ENCODE results near the gene NFKB2. TPM values are rescaled to one million over a fixed set of nuclear protein-coding genes. Genes with fewer than 3 reads are reported as not detected.

NFKB2 gene
- total RNA-seq, 2 donors from 2014 or later = 28.7 to 45.2 TPM

GRCh38 chr10:102429468-102429867 lies 34.0 kb downstream of the NFKB2 start:
- H3K36me3 Mint-ChIP-seq (ENCODE audit: low read depth) = peaks cover 5% of the 10 kb centered on the region
- Histone ChIP-seq H3K27ac (ENCODE audit: low read depth, low read length) (no peak overlapping the region), H3K27me3 (ENCODE audit: control insufficient read depth, insufficient read depth, low read length, poor library complexity, severe bottlenecking) (peaks cover 13% of the 10 kb centered on the region), H3K9ac (ENCODE audit: extremely low read depth, low read length, poor library complexity, severe bottlenecking) (no peak overlapping the region), H3K4me3 (ENCODE audit: low read length) (no peak overlapping the region), H3K36me3 (ENCODE audit: control insufficient read depth, insufficient read depth, low read length) (peaks cover 7% of the 10 kb centered on the region), H3K4me1 (ENCODE audit: control insufficient read depth, insufficient read depth, low read length) (no peaks in the 10 kb centered on the region), H3K9me3 (ENCODE audit: control insufficient read depth, low read length) (no peaks in the 10 kb centered on the region)
- no peak overlapping the region for H3K4me3 Mint-ChIP-seq
- H3K27ac Mint-ChIP-seq = no peak overlapping the region
- no peak for DNase-seq
- H3K4me1 Mint-ChIP-seq = peaks cover 6% of the 10 kb centered on the region
- H3K27me3 Mint-ChIP-seq (ENCODE audit: insufficient read depth) = peaks cover 24% of the 10 kb centered on the region
- TF ChIP-seq CTCF (conservative IDR thresholded peaks at IDR 0.05) = no peak
- 89% methylated on average over 5 to 8 of the region's 8 CpGs for WGBS, 2 experiments (ENCODE audit: insufficient coverage in 1 of 2, insufficient read length in 1 of 2)
- H3K9me3 Mint-ChIP-seq = no peaks in the 10 kb centered on the region

- H3K36me3 Mint-ChIP-seq (ENCODE audit: low read depth) = peaks cover 2% of the 10 kb centered on the region
- 35 to 37% methylated on average over 4 of the region's 4 CpGs for WGBS, 2 experiments (ENCODE audit: insufficient coverage in 1 of 2, insufficient read length in 1 of 2)
Observed at GRCh38 chr10:102431452-102432124, 36.1 kb downstream of the NFKB2 start.

GRCh38 chr10:102432162-102432950 lies 36.9 kb downstream of the NFKB2 start, which contains the start of gene CUEDC2:
Gene CUEDC2 (minus strand): TSS chr10:102432574. CDS start chr10:102425188, 7,386 bp downstream.
- H3K27me3 ChIP-seq (ENCODE audit: control insufficient read depth, insufficient read depth, low read length, poor library complexity, severe bottlenecking) = peaks cover 32% of the 10 kb centered on the region
- Mint-ChIP-seq H3K27me3 (ENCODE audit: insufficient read depth) (peaks cover 47% of the 10 kb centered on the region), H3K4me1 (peaks cover 16% of the 10 kb centered on the region), H3K9me3 (no peaks in the 10 kb centered on the region), H3K36me3 (ENCODE audit: low read depth) (peaks cover 2% of the 10 kb centered on the region), H3K27ac (peak within 1 kb of the TSS; percentile 88), H3K4me3 (peak within 1 kb of the TSS; percentile 88)
- no peak for TF ChIP-seq CTCF (conservative IDR thresholded peaks at IDR 0.05)
- peaks cover 4% of the 10 kb centered on the region for H3K36me3 ChIP-seq (ENCODE audit: control insufficient read depth, insufficient read depth, low read length)
- peak; percentile 99 for DNase-seq
- peaks cover 9% of the 10 kb centered on the region for H3K4me1 ChIP-seq (ENCODE audit: control insufficient read depth, insufficient read depth, low read length)
- H3K9me3 ChIP-seq (ENCODE audit: control insufficient read depth, low read length) = no peaks in the 10 kb centered on the region
- WGBS, 2 experiments (ENCODE audit: insufficient coverage in 1 of 2, insufficient read length in 1 of 2) = 1 to 2% methylated on average over 24 to 52 of the region's 52 CpGs
- peak within 1 kb of the TSS; percentile 72 for H3K27ac ChIP-seq (ENCODE audit: low read depth, low read length)
- H3K4me3 ChIP-seq (ENCODE audit: low read length) = peak within 1 kb of the TSS; percentile 97
- H3K9ac ChIP-seq (ENCODE audit: extremely low read depth, low read length, poor library complexity, severe bottlenecking) = peak within 1 kb of the TSS; percentile 79

More at GRCh38 chr10:102431452-102432124, 36.1 kb downstream of the NFKB2 start:
- Histone ChIP-seq H3K9ac (ENCODE audit: extremely low read depth, low read length, poor library complexity, severe bottlenecking) (peak overlapping the region; percentile 79), H3K36me3 (ENCODE audit: control insufficient read depth, insufficient read depth, low read length) (peaks cover 4% of the 10 kb centered on the region), H3K4me3 (ENCODE audit: low read length) (peak overlapping the region; percentile 97), H3K9me3 (ENCODE audit: control insufficient read depth, low read length) (no peaks in the 10 kb centered on the region), H3K27ac (ENCODE audit: low read depth, low read length) (peak overlapping the region; percentile 72), H3K27me3 (ENCODE audit: control insufficient read depth, insufficient read depth, low read length, poor library complexity, severe bottlenecking) (peaks cover 31% of the 10 kb centered on the region), H3K4me1 (ENCODE audit: control insufficient read depth, insufficient read depth, low read length) (peaks cover 9% of the 10 kb centered on the region)
- peaks cover 15% of the 10 kb centered on the region for H3K4me1 Mint-ChIP-seq
- H3K4me3 Mint-ChIP-seq = peak overlapping the region; percentile 88
- no peaks in the 10 kb centered on the region for H3K9me3 Mint-ChIP-seq
- peaks cover 45% of the 10 kb centered on the region for H3K27me3 Mint-ChIP-seq (ENCODE audit: insufficient read depth)
- TF ChIP-seq CTCF (conservative IDR thresholded peaks at IDR 0.05) = no peak
- no peak for DNase-seq
- peak overlapping the region; percentile 88 for H3K27ac Mint-ChIP-seq
